ENCODE results near the gene SDC4.

DNA sequence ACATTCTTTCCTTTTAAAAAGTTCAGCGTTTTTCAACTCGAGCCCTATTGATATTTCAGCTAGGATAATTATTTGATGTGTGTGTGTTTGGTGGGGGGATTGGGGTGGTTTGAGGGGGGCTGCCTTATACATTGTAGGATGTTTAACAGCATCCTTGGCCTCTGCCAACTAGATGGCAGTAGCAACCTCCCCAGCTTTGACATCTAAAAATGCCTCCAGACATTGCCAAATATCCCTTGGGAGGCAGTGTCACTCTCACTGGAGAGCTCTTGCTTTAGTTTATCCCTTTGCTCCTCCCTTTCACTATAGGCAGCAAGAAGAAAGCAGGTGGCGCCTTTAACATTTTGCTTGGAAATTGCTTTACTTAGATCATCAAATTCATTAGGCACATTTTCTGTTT is 44.5 kb upstream of the SDC4 start:
- TF ChIP-seq POLR2AphosphoS5 (IDR thresholded peaks at IDR 0.05) (no peak), EP300 (IDR thresholded peaks at IDR 0.05; ENCODE audit: low read depth) (no peak), POLR2A (IDR thresholded peaks at IDR 0.05) (no peak)
- TF ChIP-seq, protein P1, sequence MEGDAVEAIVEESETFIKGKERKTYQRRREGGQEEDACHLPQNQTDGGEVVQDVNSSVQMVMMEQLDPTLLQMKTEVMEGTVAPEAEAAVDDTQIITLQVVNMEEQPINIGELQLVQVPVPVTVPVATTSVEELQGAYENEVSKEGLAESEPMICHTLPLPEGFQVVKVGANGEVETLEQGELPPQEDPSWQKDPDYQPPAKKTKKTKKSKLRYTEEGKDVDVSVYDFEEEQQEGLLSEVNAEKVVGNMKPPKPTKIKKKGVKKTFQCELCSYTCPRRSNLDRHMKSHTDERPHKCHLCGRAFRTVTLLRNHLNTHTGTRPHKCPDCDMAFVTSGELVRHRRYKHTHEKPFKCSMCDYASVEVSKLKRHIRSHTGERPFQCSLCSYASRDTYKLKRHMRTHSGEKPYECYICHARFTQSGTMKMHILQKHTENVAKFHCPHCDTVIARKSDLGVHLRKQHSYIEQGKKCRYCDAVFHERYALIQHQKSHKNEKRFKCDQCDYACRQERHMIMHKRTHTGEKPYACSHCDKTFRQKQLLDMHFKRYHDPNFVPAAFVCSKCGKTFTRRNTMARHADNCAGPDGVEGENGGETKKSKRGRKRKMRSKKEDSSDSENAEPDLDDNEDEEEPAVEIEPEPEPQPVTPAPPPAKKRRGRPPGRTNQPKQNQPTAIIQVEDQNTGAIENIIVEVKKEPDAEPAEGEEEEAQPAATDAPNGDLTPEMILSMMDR (IDR thresholded peaks at IDR 0.05): no peak
